GM10847 (cell line): ENCODE measurements around the gene INTS3.
A peak's percentile ranks its signal among the peaks of the same experiment; 100 is the strongest.

Experiments
- POLR2A ChIP-seq: IDR thresholded peaks from 2 replicates; pipeline ENCODE4 v1.6.1; 2011; ENCODE audit not compliant: insufficient read length; ENCODE audit errors: extremely low read depth

The INTS3 gene

GRCh38 chr1:153778051-153778823, 50.4 kb downstream of the INTS3 start:
- TF ChIP-seq POLR2A = no peak

- no peak for TF ChIP-seq POLR2A
Observed at GRCh38 chr1:153778824-153779519, 51.1 kb downstream of the INTS3 start.

GRCh38 chr1:153779781-153780541, 52.1 kb downstream of the INTS3 start:
- TF ChIP-seq POLR2A = no peak

- TF ChIP-seq POLR2A = no peak
Observed at GRCh38 chr1:153780551-153780950, 52.7 kb downstream of the INTS3 start.

- TF ChIP-seq POLR2A = peak; percentile 95
Observed at GRCh38 chr1:153783233-153784190, 55.7 kb downstream of the INTS3 start.

- no peak for TF ChIP-seq POLR2A
Observed at GRCh38 chr1:153786038-153786790, 58.4 kb downstream of the INTS3 start.

GRCh38 chr1:153789478-153790034, 61.7 kb downstream of the INTS3 start:
- no peak for TF ChIP-seq POLR2A

GRCh38 chr1:153790313-153790965, 62.6 kb downstream of the INTS3 start:
- no peak for TF ChIP-seq POLR2A

GRCh38 chr1:153790966-153791647, 63.3 kb downstream of the INTS3 start:
- no peak for TF ChIP-seq POLR2A

GRCh38 chr1:153791648-153792253, 63.9 kb downstream of the INTS3 start:
- TF ChIP-seq POLR2A = no peak

- TF ChIP-seq POLR2A = no peak
Observed at GRCh38 chr1:153792631-153793041, 64.8 kb downstream of the INTS3 start.

GRCh38 chr1:153793261-153793972, 65.6 kb downstream of the INTS3 start:
- TF ChIP-seq POLR2A = no peak
